H1 (cell line): ENCODE data around the gene LAMB1. TPM values are rescaled to one million over a fixed set of nuclear protein-coding genes. Genes with fewer than 3 reads are reported as not detected.

Experiments
- CTCF ChIA-PET: fragments of 300-600 bp; sonication (Branson Sonifier 250); formaldehyde crosslinking; loops from one replicate; lab custom pipeline; 2021; ENCODE audit not compliant: partially characterized antibody; lab: Charles Lee
- POLR2A ChIA-PET: fragments of 300-600 bp; sonication (Branson Sonifier 250); formaldehyde crosslinking; loops from one replicate; lab custom pipeline; 2021; ENCODE audit warnings: inconsistent platforms; ENCODE audit not compliant: partially characterized antibody; lab: Charles Lee
- DNase-seq, 2 experiments: peaks; one replicate each; pipeline versions ENCODE4 v3.0.0 to v3.0.0-alpha.2; 2010 to 2022; ENCODE audit warnings: low spot score in 2 of 2, low read depth in 1 of 2, mixed read lengths in 1 of 2
- FAIRE-seq: peaks from 2 replicates; lab custom pipeline; 2011; peaks lifted over from hg19 to GRCh38; lab: Jason Lieb, UNC
- H2AFZ ChIP-seq: 2 replicates; pipeline ENCODE4 v1.8.1; 2012; ENCODE audit warnings: low read length, inconsistent platforms
- H2AK5ac ChIP-seq: 2 replicates; pipeline ENCODE4 v1.6.1; 2013; ENCODE audit warnings: low read depth, low read length
- H2BK120ac ChIP-seq: replicated peaks from 2 replicates; pipeline ENCODE3; 2013; ENCODE audit warnings: low read depth, low read length, inconsistent platforms
- H2BK12ac ChIP-seq: 2 replicates; pipeline ENCODE4 v1.6.1; 2013; ENCODE audit warnings: low read depth, low read length
- H2BK15ac ChIP-seq: 2 replicates; pipeline ENCODE4 v1.6.1; 2013; ENCODE audit warnings: low read length
- H2BK20ac ChIP-seq: 2 replicates; pipeline ENCODE4 v1.6.1; 2013; ENCODE audit warnings: low read length
- H2BK5ac ChIP-seq: 2 replicates; pipeline ENCODE4 v1.6.1; 2013; ENCODE audit warnings: low read depth, low read length
- H3K14ac ChIP-seq: 2 replicates; pipeline ENCODE4 v1.6.1; 2013; ENCODE audit warnings: inconsistent platforms; ENCODE audit not compliant: insufficient read length
- H3K18ac ChIP-seq: 2 replicates; pipeline ENCODE4 v1.6.1; 2013; ENCODE audit warnings: low read length; ENCODE audit errors: extremely low read depth
- H3K23ac ChIP-seq: 2 replicates; pipeline ENCODE4 v1.6.1; 2013; ENCODE audit warnings: inconsistent platforms; ENCODE audit not compliant: insufficient read length
- H3K23me2 ChIP-seq: 2 replicates; pipeline ENCODE4 v1.6.1; 2013; ENCODE audit warnings: low read depth, low read length
- H3K27ac ChIP-seq: 2 replicates; pipeline ENCODE4 v1.6.1; 2011; ENCODE audit warnings: low read depth, low read length, inconsistent platforms
- H3K27me3 ChIP-seq, 4 experiments: replicated peaks in 1 of 4; 1 replicate in 1 of 4; 2 replicates in 3 of 4; pipeline versions ENCODE4 v1.6.1 to v1.8.1; 2011 to 2013; ENCODE audit warnings: low read length in 3 of 4, mild to moderate bottlenecking in 3 of 4, inconsistent platforms in 2 of 4, mixed read lengths in 2 of 4, moderate library complexity in 1 of 4; ENCODE audit not compliant: control insufficient read depth in 3 of 4, insufficient read depth in 3 of 4; ENCODE audit errors: extremely low read depth in 1 of 4
- H3K36me3 ChIP-seq, 4 experiments: 2 replicates each; pipeline versions ENCODE4 v1.6.1 to v1.8.1; 2011 to 2013; ENCODE audit warnings: mild to moderate bottlenecking in 4 of 4, low read length in 3 of 4, moderate library complexity in 2 of 4, control low read depth in 1 of 4, inconsistent platforms in 1 of 4; ENCODE audit not compliant: insufficient read depth in 4 of 4, control insufficient read depth in 2 of 4
- H3K4ac ChIP-seq: replicated peaks from 2 replicates; pipeline ENCODE3; 2013; ENCODE audit warnings: low read length, low read depth, mixed read lengths, inconsistent platforms; ENCODE audit not compliant: insufficient read length
- H3K4me1 ChIP-seq, 4 experiments: replicated peaks in 1 of 4; 1 replicate in 1 of 4; 2 replicates in 3 of 4; pipeline versions ENCODE4 v1.6.1 to v1.8.1; 2011 to 2013; ENCODE audit warnings: low read length in 3 of 4, inconsistent platforms in 2 of 4, mixed read lengths in 1 of 4; ENCODE audit not compliant: insufficient read depth in 4 of 4, control insufficient read depth in 3 of 4
- H3K4me2 ChIP-seq, 2 experiments: 2 replicates each; pipeline versions ENCODE4 v1.6.1 to v1.8.1; 2011 to 2013; ENCODE audit warnings: low read depth in 2 of 2, low read length in 2 of 2, control low read depth in 1 of 2, inconsistent platforms in 1 of 2, mild to moderate bottlenecking in 1 of 2; ENCODE audit not compliant: insufficient read depth in 1 of 2
- H3K4me3 ChIP-seq, 4 experiments: fragments of 200-600, 300-600 bp in 1 of 4; sonication (generic), shearing (Covaris generic), sonication (Bioruptor Twin) in 1 of 4; 2 replicates each; pipeline versions ENCODE4 v1.5.1 to v1.8.1; 2011 to 2016; ENCODE audit warnings: low read length in 4 of 4, low read depth in 3 of 4, control low read depth in 2 of 4, inconsistent platforms in 2 of 4, mild to moderate bottlenecking in 2 of 4, mixed read lengths in 1 of 4, moderate library complexity in 1 of 4; ENCODE audit not compliant: insufficient read depth in 2 of 4; ENCODE audit errors: extremely low read depth in 1 of 4
- H3K56ac ChIP-seq: replicated peaks from 2 replicates; pipeline ENCODE3; 2013; ENCODE audit warnings: low read depth, mild to moderate bottlenecking, mixed read lengths, low read length, inconsistent platforms; ENCODE audit not compliant: insufficient read length
- H3K79me1 ChIP-seq: 2 replicates; pipeline ENCODE4 v1.6.1; 2013; ENCODE audit warnings: low read depth, low read length, control low read depth
- H3K79me2 ChIP-seq, 2 experiments: 2 replicates each; pipeline versions ENCODE4 v1.6.1 to v1.8.1; 2012 to 2013; ENCODE audit warnings: low read length in 2 of 2, mild to moderate bottlenecking in 2 of 2, inconsistent platforms in 1 of 2; ENCODE audit not compliant: insufficient read depth in 2 of 2, control insufficient read depth in 1 of 2
- H3K9ac ChIP-seq, 4 experiments: replicated peaks in 1 of 4; 1 replicate in 1 of 4; 2 replicates in 3 of 4; pipeline versions ENCODE4 v1.6.1 to v1.8.1; 2011 to 2013; ENCODE audit warnings: low read depth in 3 of 4, low read length in 3 of 4, control low read depth in 2 of 4, mild to moderate bottlenecking in 2 of 4, moderate library complexity in 2 of 4, inconsistent platforms in 1 of 4; ENCODE audit errors: extremely low read depth in 1 of 4
- H3K9me3 ChIP-seq, 2 experiments: 2 replicates each; pipeline versions ENCODE4 v1.6.1 to v1.8.1; 2012 to 2013; ENCODE audit warnings: mild to moderate bottlenecking in 2 of 2, moderate library complexity in 2 of 2, control low read depth in 1 of 2, inconsistent platforms in 1 of 2, low read depth in 1 of 2, low read length in 1 of 2, mixed read lengths in 1 of 2; ENCODE audit not compliant: insufficient read depth in 2 of 2
- H4K20me1 ChIP-seq, 2 experiments: replicated peaks in 1 of 2; 2 replicates each; pipeline versions ENCODE3 to v1.8.1; 2011 to 2013; ENCODE audit warnings: inconsistent platforms in 2 of 2, low read length in 2 of 2, mild to moderate bottlenecking in 1 of 2; ENCODE audit not compliant: insufficient read depth in 2 of 2, control insufficient read depth in 1 of 2
- H4K5ac ChIP-seq: 2 replicates; pipeline ENCODE4 v1.6.1; 2013; ENCODE audit warnings: low read length, low read depth, mixed read lengths, inconsistent platforms; ENCODE audit not compliant: insufficient read length
- H4K8ac ChIP-seq: 2 replicates; pipeline ENCODE4 v1.8.0; 2013; ENCODE audit warnings: mild to moderate bottlenecking, moderate library complexity, low read length, inconsistent platforms; ENCODE audit not compliant: insufficient read depth; ENCODE audit errors: extremely low read depth
- H4K91ac ChIP-seq: replicated peaks from 2 replicates; pipeline ENCODE3; 2013; ENCODE audit warnings: low read length, mixed read lengths, inconsistent platforms; ENCODE audit not compliant: insufficient read length
- BACH1 ChIP-seq: IDR thresholded peaks from 2 replicates; pipeline ENCODE4 v1.6.1; 2012; ENCODE audit warnings: low read length, improper control_type of control experiment
- CREB1 ChIP-seq: IDR thresholded peaks from 2 replicates; pipeline ENCODE4 v1.6.1; 2012; ENCODE audit warnings: inconsistent platforms
- MAFK ChIP-seq: IDR thresholded peaks from 2 replicates; pipeline ENCODE4 v1.6.1; 2012; ENCODE audit warnings: low read depth, mild to moderate bottlenecking, improper control_type of control experiment, low read length
- WGBS, 2 experiments: shearing (Covaris generic) in 1 of 2; methylation state at CpG; one replicate each; pipeline versions ENCODE4 v1.1.6 to v1.1.7; 2013 to 2015; ENCODE audit warnings: low lambda C conversion rate in 2 of 2, mixed read lengths in 2 of 2, inconsistent platforms in 1 of 2, low coverage in 1 of 2, missing lambda C conversion rate in 1 of 2; ENCODE audit not compliant: insufficient replicate concordance in 2 of 2, insufficient coverage in 1 of 2, insufficient read length in 1 of 2; ENCODE audit errors: extremely low coverage in 1 of 2, missing lambda C conversion rate in 1 of 2; 5-methylcytosine and 5-hydroxymethylcytosine counted together
- polyA plus RNA-seq, 7 experiments: library from polyadenylated mRNA; depleted of rRNA in 3 of 7; stranded (reverse) in 5 of 7; unstranded in 2 of 7; fragments of >200 nt in 5 of 7; fragments of 200-250 nt in 2 of 7; gene quantifications; 1 replicate in 5 of 7; 2 replicates in 1 of 7; 4 replicates in 1 of 7; pipeline versions ENCODE4 v1.2.1 to v1.2.3, GENCODE V29; 2011 to 2013; ENCODE audit warnings: missing spikeins in 2 of 7, mixed read lengths in 2 of 7
- total RNA-seq: library from RNA; stranded (reverse); fragmentation: NEBNext Ultra II Directional; extraction: Animal tissue kit (Norgen Biotek cat#: 25700); gene quantifications from 2 replicates; pipeline ENCODE4 v1.2.1, GENCODE V29; 2021

LAMB1 gene
- total and polyA plus RNA-seq, 2 of the 8 experiments (the other 6 are each of a cell fraction or from before 2014, with no cell fraction given): 31.9 to 38.5 TPM

DNA sequence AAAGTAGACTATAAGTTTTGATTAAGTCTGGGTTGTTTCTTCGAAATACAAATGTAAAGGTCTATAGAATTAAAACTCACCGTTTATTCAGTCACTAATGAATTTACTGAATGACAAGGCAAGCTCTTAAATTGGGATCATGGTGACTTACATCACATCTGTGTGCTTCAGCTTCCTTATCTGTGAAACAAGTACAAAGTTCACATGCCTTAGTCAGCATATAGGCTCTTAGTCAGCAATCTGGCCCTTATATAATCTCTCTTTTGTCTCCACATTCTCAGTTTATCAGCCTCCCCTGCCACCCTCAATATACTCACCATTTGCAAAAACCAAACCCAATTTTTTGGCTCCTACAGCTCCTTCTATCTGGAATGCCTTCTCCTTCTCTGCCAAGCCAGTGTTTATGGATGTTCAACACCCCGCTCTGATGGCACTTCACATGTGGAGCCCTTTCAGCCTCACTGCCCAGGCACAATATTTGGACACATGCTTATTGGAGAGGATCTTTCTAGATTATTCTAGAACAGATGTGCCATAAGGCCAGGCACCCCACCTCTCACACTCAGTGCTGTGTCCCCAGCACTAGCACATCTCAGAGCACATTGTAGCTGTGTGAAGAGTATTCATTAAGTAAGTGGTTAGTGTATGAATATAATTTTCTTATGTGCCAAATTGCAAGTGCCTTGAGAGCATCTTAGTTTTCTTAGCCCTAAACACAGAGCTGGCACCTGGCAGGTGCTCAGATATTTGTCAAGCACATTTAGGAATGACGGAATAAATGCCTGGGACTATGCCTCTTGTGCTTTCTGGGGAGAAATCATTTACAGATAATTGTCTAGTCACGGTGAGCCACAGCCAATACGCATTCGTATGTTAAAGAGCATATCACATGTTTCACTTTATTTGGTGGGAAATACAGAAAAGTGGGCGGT is 9.8 kb upstream of the LAMB1 start:
- ChIA-PET POLR2A (no interaction called here), CTCF (interaction anchor here (0.6 to 8.0 kb wide), 3 partner anchors 23 to 124 kb away, joined by 3 to 86 read pairs (median 3); no protein-coding TSS in a partner anchor)
- no peak overlapping the region for H2AK5ac ChIP-seq
- H4K5ac ChIP-seq: no peak overlapping the region
- H2AFZ ChIP-seq: no peak overlapping the region
- WGBS, 2 experiments: 87% methylated on average over 8 of the region's 8 CpGs; no CpG with 5 or more reads in 1 of the 2 experiments
- no peak overlapping the region for H2BK120ac ChIP-seq
- DNase-seq (no peak), FAIRE-seq (no peak)
- H3K4me1 ChIP-seq: no peaks in the 10 kb centered on the region
- no peak overlapping the region for H3K4me2 ChIP-seq
- no peaks in the 10 kb centered on the region for H4K20me1 ChIP-seq
- H3K56ac ChIP-seq: no peak overlapping the region
- H2BK15ac ChIP-seq: no peak overlapping the region
- H3K27me3 ChIP-seq: peaks cover 0 to under 1% (median under 1%) of the 10 kb centered on the region in 4 experiments; a peak in 2 of 7 replicates
- no peak overlapping the region for H3K4me3 ChIP-seq
- H3K36me3 ChIP-seq: no peaks in the 10 kb centered on the region
- H3K9ac ChIP-seq: no peak overlapping the region
- H3K18ac ChIP-seq: no peak overlapping the region
- no peak overlapping the region for H4K91ac ChIP-seq
- no peaks in the 10 kb centered on the region for H3K79me1 ChIP-seq
- H3K27ac ChIP-seq: no peak overlapping the region
- no peak overlapping the region for H3K4ac ChIP-seq
- H3K79me2 ChIP-seq: no peaks in the 10 kb centered on the region
- H3K9me3 ChIP-seq: no peaks in the 10 kb centered on the region
- no peak overlapping the region for H4K8ac ChIP-seq
- TF ChIP-seq BACH1: peak; percentile 64
- TF ChIP-seq CREB1: no peak
- TF ChIP-seq MAFK: peak; percentile 23; the same call in 1 of the 2 replicates
- H3K23me2 ChIP-seq: no peaks in the 10 kb centered on the region
- H2BK12ac ChIP-seq: no peak overlapping the region
- no peak overlapping the region for H3K23ac ChIP-seq
- H2BK20ac ChIP-seq: no peak overlapping the region
- H3K14ac ChIP-seq: no peak overlapping the region
- H2BK5ac ChIP-seq: no peak overlapping the region
